GM06990 (cell line): ENCODE measurements around the gene HSD17B4.
A peak's percentile ranks its signal among the peaks of the same experiment; 100 is the strongest.
"Not testable (repeated sequence)": the region's sequence is repeated elsewhere in the genome, so short reads cannot be mapped to it uniquely, and the experiment has no call there.

Experiments used
- DNase-seq: peaks from one replicate; pipeline ENCODE4 v3.0.0-alpha.2; 2011; ENCODE audit not compliant: insufficient read length; ENCODE audit errors: extremely low read depth
- H3K27me3 ChIP-seq: replicated peaks from 2 replicates; pipeline ENCODE4 v1.6.0; 2011; ENCODE audit warnings: low read length; ENCODE audit not compliant: control insufficient read depth, insufficient read depth
- H3K36me3 ChIP-seq: 2 replicates; pipeline ENCODE4 v1.5.1; 2011; ENCODE audit warnings: low read length; ENCODE audit not compliant: control insufficient read depth, insufficient read depth
- H3K4me3 ChIP-seq: replicated peaks from 2 replicates; pipeline ENCODE4 v1.5.1; 2011; ENCODE audit warnings: low read depth, mild to moderate bottlenecking, control low read depth, low read length
- TF ChIP-seq, protein P1 (sequence below): IDR thresholded peaks from 2 replicates; pipeline ENCODE4 v1.5.1; 2011; ENCODE audit warnings: low read length, control low read depth, mild to moderate bottlenecking, inconsistent platforms; ENCODE audit not compliant: insufficient read depth, poor library complexity, severe bottlenecking

HSD17B4 gene

DNA sequence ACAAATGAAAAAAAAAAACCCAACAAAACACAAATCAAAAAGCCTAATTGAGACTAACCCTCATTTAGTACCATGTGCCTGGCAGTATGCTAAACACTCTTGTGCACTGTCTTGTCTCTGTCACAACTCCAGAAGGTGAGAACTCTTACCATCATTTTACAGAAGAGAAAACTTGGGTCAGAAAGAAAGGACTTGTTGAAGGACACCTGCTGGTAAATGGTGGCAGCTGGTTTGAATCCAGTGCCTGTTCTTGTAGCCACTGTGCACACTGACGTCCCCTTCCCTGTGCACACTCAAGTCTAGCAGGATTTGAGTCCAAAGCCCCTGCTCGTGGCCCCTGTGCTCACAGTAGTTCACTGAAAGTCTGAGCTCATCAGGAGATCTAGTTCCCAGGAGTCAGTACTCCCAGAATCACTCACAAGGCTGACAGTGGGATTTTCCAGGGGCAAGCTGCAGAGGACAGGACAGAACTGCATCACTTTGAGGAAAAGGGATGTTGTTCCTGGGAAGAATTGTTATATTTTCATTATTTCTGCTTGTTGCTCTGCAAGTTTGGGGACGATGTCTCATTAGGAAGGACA, 43.0 kb upstream of the HSD17B4 start:
- TF ChIP-seq, protein P1, sequence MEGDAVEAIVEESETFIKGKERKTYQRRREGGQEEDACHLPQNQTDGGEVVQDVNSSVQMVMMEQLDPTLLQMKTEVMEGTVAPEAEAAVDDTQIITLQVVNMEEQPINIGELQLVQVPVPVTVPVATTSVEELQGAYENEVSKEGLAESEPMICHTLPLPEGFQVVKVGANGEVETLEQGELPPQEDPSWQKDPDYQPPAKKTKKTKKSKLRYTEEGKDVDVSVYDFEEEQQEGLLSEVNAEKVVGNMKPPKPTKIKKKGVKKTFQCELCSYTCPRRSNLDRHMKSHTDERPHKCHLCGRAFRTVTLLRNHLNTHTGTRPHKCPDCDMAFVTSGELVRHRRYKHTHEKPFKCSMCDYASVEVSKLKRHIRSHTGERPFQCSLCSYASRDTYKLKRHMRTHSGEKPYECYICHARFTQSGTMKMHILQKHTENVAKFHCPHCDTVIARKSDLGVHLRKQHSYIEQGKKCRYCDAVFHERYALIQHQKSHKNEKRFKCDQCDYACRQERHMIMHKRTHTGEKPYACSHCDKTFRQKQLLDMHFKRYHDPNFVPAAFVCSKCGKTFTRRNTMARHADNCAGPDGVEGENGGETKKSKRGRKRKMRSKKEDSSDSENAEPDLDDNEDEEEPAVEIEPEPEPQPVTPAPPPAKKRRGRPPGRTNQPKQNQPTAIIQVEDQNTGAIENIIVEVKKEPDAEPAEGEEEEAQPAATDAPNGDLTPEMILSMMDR = peak; percentile 43
- no peak for DNase-seq
- H3K27me3 ChIP-seq = no peaks in the 10 kb centered on the region

DNA sequence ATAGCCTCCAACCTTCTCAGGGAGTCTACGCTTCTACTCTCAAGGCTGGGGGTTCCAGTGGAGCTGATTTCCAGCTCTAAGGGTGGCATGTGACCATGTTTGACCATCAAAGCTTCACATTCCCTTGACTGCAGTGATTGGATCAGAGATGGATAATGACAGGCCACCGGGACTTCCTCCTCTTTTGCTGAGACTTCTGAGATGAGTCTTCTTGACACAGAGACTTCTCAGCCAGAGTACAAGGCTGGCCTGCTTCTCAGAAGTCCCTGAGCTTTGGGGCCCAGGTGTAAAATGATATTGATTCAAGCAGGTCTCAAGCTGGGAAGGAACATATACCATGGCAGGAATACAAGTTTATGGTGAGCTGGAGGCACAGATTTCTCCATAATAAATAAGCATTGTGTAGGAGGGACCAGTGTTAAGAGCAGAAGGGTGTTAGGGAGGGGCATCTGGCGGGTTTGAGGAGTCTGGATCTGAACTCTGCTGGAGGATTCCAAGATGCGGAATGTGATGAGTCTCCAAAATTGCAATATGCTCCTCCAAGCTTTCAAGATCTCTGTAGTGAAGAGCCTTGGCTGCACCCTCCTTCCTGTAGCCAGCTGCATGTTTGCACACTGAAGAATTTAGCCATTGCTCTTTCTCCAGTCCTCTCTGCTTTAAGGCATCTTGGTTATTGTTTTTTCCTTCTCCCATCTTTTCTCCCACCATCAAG, 41.7 kb upstream of the HSD17B4 start:
- TF ChIP-seq, protein P1 = no peak
- no peak for DNase-seq

More for the DNA sequence above, 43.0 kb upstream of the HSD17B4 start:
- Histone ChIP-seq H3K4me3 (no peak overlapping the region), H3K36me3 (no peaks in the 10 kb centered on the region)

DNA sequence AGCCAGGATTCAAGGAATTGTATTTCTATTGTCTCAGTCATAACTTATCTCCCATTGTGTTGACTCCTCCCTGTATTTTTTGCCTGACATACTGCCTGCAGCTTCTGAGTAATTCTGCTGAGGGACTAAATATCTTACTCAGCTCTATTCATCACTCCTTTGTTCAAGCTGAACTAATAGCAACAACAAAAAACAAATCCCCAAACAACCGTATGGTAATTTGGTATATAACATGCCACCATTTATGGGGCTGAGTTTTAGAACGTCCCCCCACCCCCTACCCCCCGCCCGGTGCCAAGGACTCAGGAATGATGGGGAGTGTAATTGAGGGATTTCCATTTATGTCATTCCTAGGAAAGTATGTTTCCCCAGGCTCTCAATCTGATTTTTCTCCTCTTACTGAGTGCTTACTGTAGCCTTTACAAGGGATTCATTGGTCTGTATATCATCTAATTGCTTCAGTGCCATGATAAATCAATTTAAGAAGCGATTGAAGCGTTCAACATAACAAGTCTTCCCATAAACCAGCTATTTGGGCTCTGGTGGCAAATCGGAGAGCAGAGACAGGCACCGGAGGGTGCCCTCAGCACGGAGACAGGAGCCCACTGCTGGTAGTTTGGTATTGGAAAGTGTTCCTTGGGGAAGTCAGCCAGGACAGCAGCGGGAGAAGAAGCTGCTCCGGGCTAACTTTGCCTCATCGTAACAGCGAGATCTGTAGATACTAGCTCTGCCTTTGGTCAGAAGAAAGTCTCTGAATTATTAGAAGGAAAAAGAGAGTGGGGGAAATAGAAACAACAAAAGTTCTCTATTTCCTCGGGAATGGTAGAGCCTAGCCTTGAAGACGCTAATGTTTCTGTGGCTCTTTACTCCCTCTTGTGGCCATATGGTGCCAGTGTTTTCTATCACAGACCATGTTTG, 40.7 kb upstream of the HSD17B4 start:
- H3K36me3 ChIP-seq = no peaks in the 10 kb centered on the region
- peak overlapping the region; percentile 60 for H3K4me3 ChIP-seq
- H3K27me3 ChIP-seq = no peaks in the 10 kb centered on the region
- no peak for DNase-seq
- TF ChIP-seq, protein P1 = peak; percentile 79

More for the DNA sequence above, 41.7 kb upstream of the HSD17B4 start:
- no peaks in the 10 kb centered on the region for H3K27me3 ChIP-seq
- no peak overlapping the region for H3K4me3 ChIP-seq
- H3K36me3 ChIP-seq = no peaks in the 10 kb centered on the region

DNA sequence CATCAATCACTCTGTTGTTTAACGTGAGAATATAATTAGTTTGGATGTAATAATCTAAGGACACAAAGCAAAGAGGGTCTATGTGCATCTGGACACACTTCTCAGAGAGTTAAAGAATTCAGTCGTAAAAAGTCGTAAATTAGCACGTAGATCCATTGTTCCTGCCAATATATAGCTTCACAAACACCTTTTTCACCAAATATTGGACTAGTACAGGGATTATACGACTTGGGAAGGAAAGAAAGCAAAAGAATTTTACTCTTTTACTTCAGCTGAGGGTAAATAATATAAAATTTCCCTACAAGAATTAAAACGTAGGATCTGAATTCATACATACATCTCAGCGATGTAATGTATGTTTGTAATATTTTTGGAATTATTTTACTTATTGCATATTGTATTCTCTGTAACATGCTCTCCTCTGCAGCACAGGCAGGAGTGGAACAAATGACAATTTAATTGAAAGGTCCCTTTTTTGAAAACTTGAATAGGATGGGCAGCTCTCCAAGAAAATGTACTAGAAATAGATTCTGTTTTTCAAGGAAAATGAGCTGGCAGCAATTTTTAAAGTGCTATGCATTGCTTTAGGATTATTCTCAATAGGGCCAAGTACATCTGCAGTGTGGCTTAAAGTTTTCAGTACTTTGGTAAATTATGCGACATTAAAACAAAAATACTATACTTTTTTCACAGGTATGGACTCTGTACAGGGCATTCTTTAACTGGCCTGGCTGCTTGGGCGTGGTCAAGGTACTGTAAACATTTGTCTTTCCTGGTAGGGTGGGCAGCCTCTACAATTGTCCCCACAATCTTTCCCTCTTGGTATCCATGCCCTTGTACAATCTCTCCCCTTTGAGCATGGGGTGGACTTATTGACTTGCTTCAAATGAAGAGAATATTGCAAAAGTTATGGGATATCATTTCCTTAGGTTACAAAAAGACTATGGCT, 39.7 kb upstream of the HSD17B4 start:
- Histone ChIP-seq H3K4me3 (no peak overlapping the region), H3K27me3 (no peaks in the 10 kb centered on the region), H3K36me3 (no peaks in the 10 kb centered on the region)
- TF ChIP-seq, protein P1 = no peak
- DNase-seq = no peak

DNA sequence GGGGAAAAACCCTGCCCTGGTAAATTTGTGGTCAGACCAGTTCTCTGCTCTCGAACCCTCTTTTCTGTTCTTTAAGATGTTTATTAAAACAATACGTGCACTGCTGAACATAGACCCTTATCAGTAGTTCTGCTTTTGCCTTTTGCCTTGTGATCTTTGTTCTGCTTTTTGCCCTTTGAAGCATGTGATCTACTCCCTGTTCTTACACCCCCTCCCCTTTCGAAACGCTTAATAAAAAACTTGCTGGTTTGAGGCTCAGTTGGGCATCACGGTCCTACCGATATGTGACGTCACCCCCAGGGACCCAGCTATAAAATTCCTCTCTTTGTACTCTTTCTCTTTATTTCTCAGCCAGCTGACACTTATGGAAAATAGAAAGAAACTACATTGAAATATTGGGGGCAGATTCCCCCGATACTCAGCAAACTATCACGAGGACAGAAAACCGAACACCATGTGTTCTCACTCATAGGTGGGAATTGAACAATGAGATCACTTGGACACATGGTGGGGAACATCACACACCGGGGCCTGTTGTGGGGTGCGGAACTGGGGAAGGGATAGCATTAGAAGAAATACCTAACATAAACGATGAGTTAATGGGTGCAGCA, 38.1 kb upstream of the HSD17B4 start:
- not testable (repeated sequence) for DNase-seq, H3K27me3 ChIP-seq, H3K4me3 ChIP-seq, H3K36me3 ChIP-seq
